GM18526 (cell line): ENCODE data around the gene LYPD8.

Experiments used
- POLR2A ChIP-seq: IDR thresholded peaks from 3 replicates; pipeline ENCODE4 v1.6.1; 2011; ENCODE audit not compliant: insufficient read length; ENCODE audit errors: extremely low read depth

Gene LYPD8

GRCh38 chr1:248776991-248777390, 21.4 kb upstream of the LYPD8 start:
- TF ChIP-seq POLR2A = no peak

- no peak for TF ChIP-seq POLR2A
These were observed 19.9 kb upstream of the LYPD8 start for GRCh38 chr1:248775441-248775840.

GRCh38 chr1:248759644-248760043, 4.1 kb upstream of the LYPD8 start:
- TF ChIP-seq POLR2A = no peak

- no peak for TF ChIP-seq POLR2A
These were observed 2.8 kb upstream of the LYPD8 start for GRCh38 chr1:248758352-248758751.

GRCh38 chr1:248757784-248758195, 2.2 kb upstream of the LYPD8 start:
- no peak for TF ChIP-seq POLR2A

- no peak for TF ChIP-seq POLR2A
These were observed 1.1 kb upstream of the LYPD8 start for GRCh38 chr1:248756636-248757035.

GRCh38 chr1:248756151-248756550, 592 bp upstream of the LYPD8 start:
- TF ChIP-seq POLR2A = no peak

- TF ChIP-seq POLR2A = no peak
These were observed 1.8 kb downstream of the LYPD8 start for GRCh38 chr1:248753708-248754280.

- no peak for TF ChIP-seq POLR2A
These were observed 2.4 kb downstream of the LYPD8 start for GRCh38 chr1:248753029-248753594.

- TF ChIP-seq POLR2A = no peak
These were observed 3.2 kb downstream of the LYPD8 start for GRCh38 chr1:248752161-248753028.

GRCh38 chr1:248751635-248752034, 3.9 kb downstream of the LYPD8 start:
- TF ChIP-seq POLR2A = no peak

GRCh38 chr1:248751142-248751541, 4.4 kb downstream of the LYPD8 start:
- no peak for TF ChIP-seq POLR2A

- TF ChIP-seq POLR2A = no peak
These were observed 5.1 kb downstream of the LYPD8 start for GRCh38 chr1:248750496-248750895.

- no peak for TF ChIP-seq POLR2A
These were observed 7.3 kb downstream of the LYPD8 start for GRCh38 chr1:248748211-248748610.

GRCh38 chr1:248740876-248741275, 14.7 kb downstream of the LYPD8 start:
- no peak for TF ChIP-seq POLR2A

- TF ChIP-seq POLR2A = no peak
These were observed 15.9 kb downstream of the LYPD8 start for GRCh38 chr1:248739572-248740205.
